C4-2B (cell line): ENCODE measurements around the gene PTGR3.

Source experiments
- CTCF ChIP-seq: fragments of 450-650 bp; conservative IDR thresholded peaks from 2 replicates; pipeline ENCODE4 v1.5.1; 2017; ENCODE audit warnings: mild to moderate bottlenecking
- ZFX ChIP-seq: fragments of 450-650 bp; IDR thresholded peaks from 2 replicates; pipeline ENCODE4 v1.6.1; 2017

GRCh38 chr18:75241705-75242104, 32.8 kb upstream of the PTGR3 start:
- TF ChIP-seq CTCF = no peak
- no peak for TF ChIP-seq ZFX
